Omental fat pad (tissue), 4 donors: ENCODE measurements around the gene LRCH1. TPM values are rescaled to one million over a fixed set of nuclear protein-coding genes. Genes with fewer than 3 reads are reported as not detected.

Experiments
- ATAC-seq: fragments of 150-250 bp; one replicate; pipeline ENCODE4 v1.9.1; 2016; ENCODE audit warnings: mild to moderate bottlenecking, moderate library complexity; ENCODE audit not compliant: low FRiP score
- DNase-seq: peaks from one replicate; pipeline ENCODE4 v3.0.0-alpha.2; 2019; ENCODE audit warnings: low spot score
- CTCF ChIP-seq, 3 donors: fragments of 450-650 bp; IDR thresholded peaks; one replicate each; pipeline ENCODE4 v1.5.1; 2016 to 2017; ENCODE audit warnings: antibody characterized with exemption in 3 of 3, mild to moderate bottlenecking in 3 of 3, moderate library complexity in 2 of 3
- total RNA-seq, 4 donors: library from RNA; depleted of rRNA; stranded (reverse); fragments of >200 nt; gene quantifications; one replicate each; pipeline ENCODE4 v1.1.0, GENCODE V29; 2016

LRCH1 gene
- total RNA-seq, 4 donors from 2014 or later, result 9.7 to 43.7 (median 16.5) TPM

DNA sequence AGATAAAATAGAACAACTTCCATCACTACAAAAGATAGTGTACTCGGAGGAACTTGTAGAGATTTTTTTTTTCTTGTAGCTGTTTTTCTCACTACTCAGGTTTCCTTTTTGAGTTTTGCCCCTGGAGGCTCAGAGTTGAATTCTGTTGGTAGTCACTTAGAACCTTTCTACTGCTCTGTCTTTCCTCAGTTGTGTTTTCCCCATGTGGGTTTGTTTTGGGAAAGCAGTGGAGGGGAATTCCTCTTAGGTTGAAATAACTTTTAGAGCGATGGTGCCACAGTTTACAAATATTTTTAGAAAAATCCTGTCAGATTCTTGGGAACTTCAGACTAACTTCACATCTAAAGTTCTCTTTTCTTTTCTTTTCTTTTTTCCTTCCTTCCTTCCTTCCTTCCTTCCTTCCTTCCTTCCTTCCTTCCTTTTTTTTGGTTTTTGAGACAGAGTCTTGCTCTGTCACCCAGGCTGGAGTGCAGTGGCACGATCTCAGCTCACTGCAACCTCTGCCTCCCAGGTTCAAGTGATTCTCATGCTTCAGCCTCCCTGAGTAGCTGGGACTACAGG lies 65.8 kb downstream of the LRCH1 start:
- no peak for DNase-seq
- ATAC-seq, result no peak
- no peak for TF ChIP-seq CTCF (IDR thresholded peaks at IDR 0.05)

DNA sequence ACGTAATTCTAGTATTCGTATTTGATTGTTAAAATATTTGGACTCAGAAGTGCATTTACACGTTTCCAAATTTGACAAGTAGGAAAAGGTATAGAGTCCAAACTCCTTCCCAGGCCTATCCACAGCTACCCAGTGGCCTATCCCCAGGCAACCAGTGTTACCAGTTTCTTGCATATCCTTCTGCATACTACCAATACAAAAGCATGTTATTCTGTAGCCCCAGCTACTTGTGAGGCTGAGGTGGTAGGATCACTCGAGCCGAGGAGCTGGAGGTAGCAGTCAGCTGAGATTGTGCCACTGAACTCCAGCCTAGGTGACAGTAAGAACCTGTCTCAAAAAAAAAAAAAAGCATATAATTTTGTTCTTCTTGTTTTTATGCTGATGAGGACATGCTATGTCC lies 67.1 kb downstream of the LRCH1 start:
- no peak for ATAC-seq
- TF ChIP-seq CTCF (IDR thresholded peaks at IDR 0.05), result no peak
- no peak for DNase-seq

- no peak for TF ChIP-seq CTCF (IDR thresholded peaks at IDR 0.05)
- ATAC-seq (no peak), DNase-seq (no peak)
Measured at GRCh38 chr13:46620471-46620870, 67.5 kb downstream of the LRCH1 start.

GRCh38 chr13:46621133-46621532 lies 68.2 kb downstream of the LRCH1 start:
- no peak for DNase-seq
- ATAC-seq, result no peak
- no peak for TF ChIP-seq CTCF (IDR thresholded peaks at IDR 0.05)

GRCh38 chr13:46621792-46622629 lies 69.0 kb downstream of the LRCH1 start:
- no peak for ATAC-seq
- TF ChIP-seq CTCF (IDR thresholded peaks at IDR 0.05), result no peak

GRCh38 chr13:46622630-46623256 lies 69.8 kb downstream of the LRCH1 start:
- DNase-seq (no peak), ATAC-seq (peak; percentile 85)
- TF ChIP-seq CTCF (IDR thresholded peaks at IDR 0.05), result no peak

More at GRCh38 chr13:46621792-46622629, 69.0 kb downstream of the LRCH1 start:
- DNase-seq, result no peak
